AG09319 (cell line): ENCODE data around the gene PSD.
A peak's percentile ranks its signal among the peaks of the same experiment; 100 is the strongest.
"Not testable (repeated sequence)": the region's sequence is repeated elsewhere in the genome, so short reads cannot be mapped to it uniquely, and the experiment has no call there.

Experiments used
- DNase-seq: peaks from one replicate; pipeline ENCODE4 v3.0.0-alpha.2; 2010; ENCODE audit warnings: low read depth; ENCODE audit errors: extremely low read depth
- CTCF ChIP-seq: IDR thresholded peaks from 2 replicates; pipeline ENCODE4 v1.5.1; 2011; ENCODE audit warnings: low read depth, mild to moderate bottlenecking, inconsistent platforms, low read length, moderate library complexity

Gene PSD

DNA sequence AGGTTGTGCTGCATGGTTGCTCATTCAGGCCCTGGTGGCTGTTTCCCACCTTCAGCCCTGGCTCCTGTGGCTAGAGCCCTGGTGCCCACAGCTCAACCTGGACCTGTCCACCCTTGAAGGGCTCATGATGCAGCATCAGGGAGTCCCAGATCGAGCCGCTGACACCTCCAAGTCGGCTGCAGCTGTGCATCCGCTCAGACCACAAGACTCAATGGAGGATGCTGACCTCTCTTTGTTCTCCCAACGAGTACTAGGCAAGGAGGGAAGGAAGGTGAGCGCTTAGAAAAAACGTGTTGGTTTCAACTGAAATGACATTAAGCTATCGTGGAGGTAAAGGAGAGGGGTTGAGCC is 42.2 kb upstream of the PSD start:
- TF ChIP-seq CTCF = no peak

GRCh38 chr10:102458656-102459055 is 40.1 kb upstream of the PSD start:
- no peak for DNase-seq
- no peak for TF ChIP-seq CTCF

More for the DNA sequence above, 42.2 kb upstream of the PSD start:
- DNase-seq = no peak

DNA sequence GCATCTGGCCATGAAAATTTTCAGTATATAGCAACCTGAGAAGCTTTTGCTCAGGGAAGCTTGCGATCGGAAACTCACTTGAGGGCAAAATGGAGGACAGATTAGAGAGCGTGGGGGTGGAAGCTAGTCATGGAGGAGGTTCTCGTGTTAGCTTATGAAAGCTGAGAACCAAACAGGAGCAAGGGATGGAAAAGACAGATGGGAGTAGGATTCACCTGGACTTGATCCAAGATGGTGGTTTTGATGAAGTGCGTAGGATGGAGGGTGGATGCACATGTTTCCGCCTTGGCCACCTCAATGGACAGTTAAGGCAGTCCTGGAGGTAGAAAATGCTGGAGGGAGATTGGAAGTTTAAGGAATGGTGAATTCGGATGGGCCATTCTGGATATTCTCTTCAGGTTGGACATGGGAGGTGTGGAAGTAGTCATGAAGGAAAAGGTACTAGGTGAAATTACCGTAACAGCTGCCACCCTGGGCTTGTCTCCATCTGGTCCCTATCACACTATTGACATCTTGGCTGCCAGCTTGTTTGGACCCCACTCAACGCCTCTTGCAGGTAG is 39.1 kb upstream of the PSD start:
- no peak for TF ChIP-seq CTCF
- DNase-seq = no peak

- peak; percentile 69 for DNase-seq
- no peak for TF ChIP-seq CTCF
Measured at GRCh38 chr10:102455893-102456471, 37.4 kb upstream of the PSD start.

DNA sequence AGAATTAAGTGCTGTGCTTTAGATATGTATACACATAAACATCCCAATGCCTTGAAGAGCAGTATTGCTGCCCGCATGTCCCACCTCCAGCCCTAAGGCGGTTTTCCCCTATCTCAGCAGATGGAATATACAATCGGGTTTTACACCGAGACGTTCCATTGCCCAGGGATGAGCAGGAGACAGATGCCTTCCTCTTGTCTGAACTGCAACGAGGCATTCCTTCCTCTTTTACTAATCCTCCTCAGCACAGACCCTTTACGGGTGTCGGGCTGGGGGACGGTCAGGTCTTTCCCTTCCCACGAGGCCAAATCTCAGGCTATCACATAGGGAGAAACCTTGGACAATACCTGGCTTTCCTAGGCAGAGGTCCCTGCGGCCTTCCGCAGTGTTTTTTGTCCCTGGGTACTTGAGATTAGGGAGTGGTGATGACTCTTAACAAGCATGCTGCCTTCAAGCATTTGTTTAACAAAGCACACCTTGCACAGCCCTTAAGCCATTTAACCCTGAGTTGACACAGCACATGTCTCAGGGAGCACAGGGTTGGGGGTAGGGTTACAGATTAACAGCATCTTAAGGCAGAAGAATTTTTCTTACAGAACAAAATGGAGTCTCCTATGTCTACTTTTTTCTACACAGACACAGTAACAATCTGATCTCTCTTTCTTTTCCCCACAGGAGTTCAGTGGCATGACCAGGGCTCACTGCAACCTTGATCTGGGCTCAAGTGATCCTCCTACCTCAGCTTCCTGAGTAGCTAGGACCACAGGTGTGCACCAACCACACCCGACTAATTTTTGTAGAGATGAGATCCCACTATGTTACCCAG is 36.3 kb upstream of the PSD start:
- not testable (repeated sequence) for DNase-seq

GRCh38 chr10:102453502-102453901 is 34.9 kb upstream of the PSD start:
- DNase-seq = no peak
- TF ChIP-seq CTCF = no peak

DNA sequence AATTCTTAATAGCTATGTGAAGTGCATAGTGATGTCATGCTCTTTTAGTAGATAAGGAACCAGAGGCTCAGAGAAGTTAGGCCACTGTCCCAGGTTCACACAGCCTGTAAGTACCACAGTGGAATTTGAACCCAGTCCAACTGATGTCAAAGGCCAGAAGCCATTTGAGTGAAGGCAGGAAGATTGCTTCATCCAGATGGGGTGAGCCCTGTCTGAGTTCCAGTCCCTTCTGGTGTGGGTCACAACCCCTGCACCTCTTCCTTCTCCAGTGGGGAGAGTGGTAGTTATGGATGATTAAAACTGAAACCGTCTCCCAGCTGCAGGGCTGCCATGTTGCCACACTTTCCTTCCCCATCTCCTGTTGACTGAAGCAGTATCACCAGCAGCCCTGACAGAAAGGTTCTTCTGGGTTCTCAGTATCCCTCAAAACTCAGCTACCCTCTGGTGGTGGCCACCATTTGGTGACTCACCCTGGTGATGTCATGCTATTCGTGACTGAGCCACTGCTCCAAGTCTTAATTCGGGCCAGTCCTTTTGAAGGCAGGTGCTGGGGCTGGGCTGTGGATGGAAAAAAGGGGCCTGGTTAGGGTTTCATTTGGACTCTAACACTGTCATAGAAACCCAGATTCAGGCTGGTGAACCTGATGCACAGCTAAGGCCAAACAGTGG is 34.2 kb upstream of the PSD start:
- DNase-seq = no peak
- TF ChIP-seq CTCF = no peak
